ENCODE measurements around the gene CNOT3.
A peak's percentile ranks its signal among the peaks of the same experiment; 100 is the strongest.

The CNOT3 gene

DNA sequence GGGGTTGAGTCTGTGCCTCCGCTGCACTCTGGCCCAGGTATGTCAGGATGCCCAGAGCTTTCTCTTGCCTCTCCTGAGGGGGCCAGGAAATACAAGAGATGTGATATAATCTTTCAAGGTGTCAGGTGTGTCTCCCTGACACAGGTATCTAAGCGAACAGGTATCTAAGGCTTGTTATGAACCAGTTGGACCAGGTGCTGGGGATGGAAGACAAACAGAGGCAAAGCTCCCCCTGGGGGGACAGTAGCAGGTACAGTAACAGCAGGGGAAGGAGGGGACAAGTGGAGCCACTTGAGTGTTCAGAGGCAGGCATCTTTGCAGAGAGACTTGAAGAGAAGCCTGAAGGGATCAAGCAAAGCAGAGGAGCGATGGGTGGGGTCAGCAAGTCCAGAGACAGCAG, 19.4 kb downstream of the CNOT3 start:
- no peak overlapping the region for H3K4me3 ChIP-seq (ENCODE audit: control insufficient read depth, low read depth, low read length)
- TF ChIP-seq, protein P1, sequence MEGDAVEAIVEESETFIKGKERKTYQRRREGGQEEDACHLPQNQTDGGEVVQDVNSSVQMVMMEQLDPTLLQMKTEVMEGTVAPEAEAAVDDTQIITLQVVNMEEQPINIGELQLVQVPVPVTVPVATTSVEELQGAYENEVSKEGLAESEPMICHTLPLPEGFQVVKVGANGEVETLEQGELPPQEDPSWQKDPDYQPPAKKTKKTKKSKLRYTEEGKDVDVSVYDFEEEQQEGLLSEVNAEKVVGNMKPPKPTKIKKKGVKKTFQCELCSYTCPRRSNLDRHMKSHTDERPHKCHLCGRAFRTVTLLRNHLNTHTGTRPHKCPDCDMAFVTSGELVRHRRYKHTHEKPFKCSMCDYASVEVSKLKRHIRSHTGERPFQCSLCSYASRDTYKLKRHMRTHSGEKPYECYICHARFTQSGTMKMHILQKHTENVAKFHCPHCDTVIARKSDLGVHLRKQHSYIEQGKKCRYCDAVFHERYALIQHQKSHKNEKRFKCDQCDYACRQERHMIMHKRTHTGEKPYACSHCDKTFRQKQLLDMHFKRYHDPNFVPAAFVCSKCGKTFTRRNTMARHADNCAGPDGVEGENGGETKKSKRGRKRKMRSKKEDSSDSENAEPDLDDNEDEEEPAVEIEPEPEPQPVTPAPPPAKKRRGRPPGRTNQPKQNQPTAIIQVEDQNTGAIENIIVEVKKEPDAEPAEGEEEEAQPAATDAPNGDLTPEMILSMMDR (conservative IDR thresholded peaks at IDR 0.05; ENCODE audit: control insufficient read depth, insufficient read depth, low read depth, low read length), result no peak
- DNase-seq (ENCODE audit: low read depth), result no peak

DNA sequence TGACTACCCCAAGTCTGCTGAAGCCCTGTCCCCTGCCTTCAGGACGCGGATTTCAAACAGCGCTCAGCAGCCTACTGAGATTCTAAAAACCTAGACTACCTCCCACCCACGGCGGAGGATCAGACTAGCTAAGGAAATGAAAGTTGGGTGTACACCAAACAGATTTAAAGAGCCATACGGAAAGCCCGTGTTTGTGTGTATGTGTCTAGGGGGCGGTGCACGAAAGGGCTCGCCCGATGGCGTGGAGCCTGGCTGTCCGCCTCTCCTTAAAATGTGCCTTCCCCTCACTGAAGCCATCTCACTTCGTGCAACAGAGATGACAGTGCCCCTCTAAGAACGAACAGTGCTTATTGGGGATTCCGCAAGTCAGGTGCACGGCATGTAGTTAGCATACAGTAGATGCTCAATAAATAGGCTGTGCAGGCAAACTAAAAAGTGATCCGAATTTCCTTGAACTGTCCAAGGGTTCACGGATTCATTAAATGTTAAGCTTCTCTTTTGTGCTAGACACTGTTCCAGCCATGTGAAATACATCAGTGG, 21.3 kb downstream of the CNOT3 start:
- TF ChIP-seq, protein P1 (conservative IDR thresholded peaks at IDR 0.05; ENCODE audit: control insufficient read depth, insufficient read depth, low read depth, low read length), result no peak
- H3K4me3 ChIP-seq (ENCODE audit: control insufficient read depth, low read depth, low read length), result peak overlapping the region; percentile 80
- DNase-seq (ENCODE audit: low read depth), result peak; percentile 47

DNA sequence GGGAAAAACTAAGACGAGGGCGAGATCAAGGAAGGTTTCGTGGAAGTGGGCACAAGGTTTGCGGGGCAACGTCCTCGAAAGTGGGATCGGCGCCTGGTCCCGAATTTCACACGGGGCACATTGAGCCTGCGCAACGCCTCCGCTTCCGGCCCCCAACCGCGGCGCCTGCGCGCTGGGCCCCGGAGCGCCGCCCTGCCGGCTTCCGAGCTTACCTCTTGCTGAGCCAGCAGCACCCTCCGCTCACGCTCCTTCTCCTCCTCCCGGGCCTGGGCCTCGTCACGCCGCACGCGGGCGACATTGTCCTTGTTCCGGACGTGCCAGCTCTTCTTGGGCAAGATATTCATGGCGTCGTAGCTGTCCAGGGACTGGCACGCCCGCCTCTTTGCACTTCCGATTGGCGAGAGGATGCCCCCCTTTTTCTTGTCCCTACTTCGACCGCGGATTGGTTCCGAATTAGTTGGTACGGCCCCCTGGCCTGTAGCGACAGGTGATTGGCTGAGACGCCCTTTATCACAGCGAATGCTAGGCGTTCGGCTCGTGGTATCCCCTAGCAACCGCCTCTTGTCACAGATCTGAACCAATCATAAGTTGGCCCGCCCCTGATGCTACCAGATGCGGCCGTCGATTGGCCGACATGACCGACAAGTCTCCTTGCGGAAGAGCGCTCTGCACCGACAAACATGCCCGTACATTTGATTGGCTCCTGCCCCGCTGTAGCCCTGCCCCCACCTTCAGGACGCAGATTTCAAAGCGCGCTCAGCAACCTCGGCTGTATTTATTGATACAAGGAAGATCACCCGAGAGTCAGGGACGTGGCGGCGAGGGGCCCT, 22.0 kb downstream of the CNOT3 start, which contains the start of gene LENG1:
TSS of gene LENG1 (minus strand) at position 370 of the 830 bp plus-strand sequence. CDS start at position 344, 26 bp downstream.
- H3K4me3 ChIP-seq (ENCODE audit: control insufficient read depth, low read depth, low read length), result peak within 1 kb of the TSS; percentile 80
- DNase-seq (ENCODE audit: low read depth), result peak; percentile 100
- TF ChIP-seq, protein P1 (conservative IDR thresholded peaks at IDR 0.05; ENCODE audit: control insufficient read depth, insufficient read depth, low read depth, low read length), result no peak

DNA sequence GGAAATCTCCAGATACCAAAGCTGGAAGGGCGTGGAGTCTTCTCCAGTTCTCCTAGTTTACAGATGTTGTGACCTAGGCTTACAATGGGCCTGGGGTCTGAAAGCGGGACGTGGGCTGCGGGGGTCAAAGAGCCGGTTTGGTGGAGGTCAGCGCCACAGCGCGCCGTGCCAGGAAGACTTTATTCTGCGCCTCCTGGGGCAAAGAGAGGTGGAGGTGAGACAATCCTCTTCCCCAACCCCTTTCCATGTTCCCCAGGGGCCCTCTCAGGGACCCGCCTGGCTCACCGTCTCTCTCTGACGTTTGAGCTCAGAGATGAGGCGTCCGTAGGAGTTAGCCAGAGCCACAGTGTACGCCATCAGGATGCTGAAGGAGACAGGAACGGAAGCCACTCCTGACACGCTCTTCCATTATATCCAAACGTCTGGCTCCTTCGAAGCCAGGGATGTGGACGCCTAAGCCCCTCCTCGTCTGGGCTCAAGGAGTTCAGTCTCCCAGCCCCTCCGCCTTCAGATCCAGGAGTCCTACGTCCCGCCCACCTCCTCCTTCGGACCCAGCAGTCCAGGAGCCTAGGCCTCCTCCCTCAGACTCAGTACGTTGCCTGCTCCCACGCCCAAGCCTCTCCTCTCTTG, 22.7 kb downstream of the CNOT3 start:
- DNase-seq (ENCODE audit: low read depth), result peak; percentile 43
- TF ChIP-seq, protein P1 (conservative IDR thresholded peaks at IDR 0.05; ENCODE audit: control insufficient read depth, insufficient read depth, low read depth, low read length), result no peak
- H3K4me3 ChIP-seq (ENCODE audit: control insufficient read depth, low read depth, low read length), result peak overlapping the region; percentile 63

DNA sequence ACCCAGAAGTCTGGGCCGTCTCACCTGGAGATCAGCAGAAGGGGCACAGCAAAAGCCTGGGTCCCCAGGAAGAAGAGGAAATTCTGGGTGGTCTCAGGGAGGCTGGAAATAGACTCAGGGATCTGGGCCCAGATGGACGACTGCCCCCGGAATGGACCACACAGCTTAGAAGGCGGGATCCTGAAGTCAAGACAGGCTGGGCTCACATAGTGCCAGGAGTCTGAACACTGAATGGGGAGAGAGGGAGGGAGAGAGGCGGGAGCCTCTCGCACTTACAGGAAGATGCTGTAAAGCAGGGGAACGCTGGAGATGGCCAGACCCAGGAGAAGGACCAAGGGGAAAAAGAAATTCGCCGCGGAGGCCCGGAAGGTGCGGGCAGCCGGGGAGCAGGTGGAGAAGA, 23.3 kb downstream of the CNOT3 start:
- TF ChIP-seq, protein P1 (conservative IDR thresholded peaks at IDR 0.05; ENCODE audit: control insufficient read depth, insufficient read depth, low read depth, low read length), result no peak
- peak overlapping the region; percentile 63 for H3K4me3 ChIP-seq (ENCODE audit: control insufficient read depth, low read depth, low read length)
- no peak for DNase-seq (ENCODE audit: low read depth)

DNA sequence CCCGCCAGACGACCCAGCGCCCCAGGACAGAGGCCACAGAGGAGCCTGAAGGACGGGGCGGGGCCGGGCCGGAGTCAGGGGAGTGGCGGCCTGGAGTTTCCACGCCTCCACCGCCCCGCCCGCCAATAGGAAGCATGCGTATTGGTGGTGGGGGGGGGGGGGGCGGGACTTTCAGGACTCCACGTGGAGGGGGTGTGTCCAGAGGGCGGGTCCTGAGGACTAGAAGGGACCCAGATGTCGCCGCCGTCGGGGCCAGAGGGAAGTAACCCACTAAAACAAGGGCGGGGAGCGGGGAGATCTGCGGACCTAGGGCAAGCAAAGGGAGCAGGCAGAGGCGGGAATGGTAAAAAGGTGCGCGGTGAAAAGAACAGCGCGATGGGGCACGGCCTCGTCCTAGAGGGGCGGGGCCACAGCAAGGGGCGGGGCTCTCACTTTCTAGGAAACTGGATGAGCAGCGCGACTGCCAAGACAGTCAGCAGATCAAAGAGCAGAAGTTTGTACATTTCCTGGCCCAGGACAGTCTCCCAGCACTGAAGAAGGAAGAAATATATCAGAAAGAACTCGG, 24.8 kb downstream of the CNOT3 start:
- peak; percentile 77 for DNase-seq (ENCODE audit: low read depth)
- TF ChIP-seq, protein P1 (conservative IDR thresholded peaks at IDR 0.05; ENCODE audit: control insufficient read depth, insufficient read depth, low read depth, low read length), result no peak
- H3K4me3 ChIP-seq (ENCODE audit: control insufficient read depth, low read depth, low read length), result peak overlapping the region; percentile 54
